Esophagus squamous epithelium (tissue), 5 donors: ENCODE measurements around the gene UBAC2. TPM values are rescaled to one million over a fixed set of nuclear protein-coding genes. Genes with fewer than 3 reads are reported as not detected.

Experiments
- DNase-seq: peaks from one replicate; lab custom pipeline; 2025; lab: John Stamatoyannopoulos, UW
- H3K27ac ChIP-seq, 4 donors: fragments of 200-600 bp; sonication (generic); one replicate each; pipeline ENCODE4 v1.5.1; 2016 to 2019; ENCODE audit warnings: mild to moderate bottlenecking in 1 of 4
- H3K27me3 ChIP-seq, 4 donors: fragments of 200-600 bp; sonication (generic); 1 replicate in 3 of 4; 2 replicates in 1 of 4; pipeline versions ENCODE4 v1.5.1 to v1.6.0; 2017 to 2021; ENCODE audit warnings: antibody characterized with exemption in 1 of 4
- H3K36me3 ChIP-seq, 3 donors: fragments of 200-600 bp; sonication (generic); one replicate each; pipeline ENCODE4 v1.5.1; 2016 to 2019
- H3K4me1 ChIP-seq, 3 donors: fragments of 200-600 bp; sonication (generic); one replicate each; pipeline ENCODE4 v1.5.1; 2017 to 2019
- H3K4me3 ChIP-seq, 4 donors: fragments of 200-600 bp; sonication (generic); 1 replicate in 3 of 4; 2 replicates in 1 of 4; pipeline ENCODE4 v1.5.1; 2016 to 2019; ENCODE audit warnings: mild to moderate bottlenecking in 2 of 4, moderate library complexity in 1 of 4
- H3K9me3 ChIP-seq, 3 donors: fragments of 200-600 bp; sonication (generic); one replicate each; pipeline ENCODE4 v1.5.1; 2016 to 2019
- CTCF ChIP-seq, 6 experiments: fragments of 450-650 bp in 4 of 6; fragments of 200-600 bp in 2 of 6; sonication (generic) in 2 of 6; IDR thresholded peaks; one replicate each; pipeline ENCODE4 v1.5.1; 2016 to 2019; ENCODE audit warnings: antibody characterized with exemption in 6 of 6, mild to moderate bottlenecking in 4 of 6, moderate library complexity in 4 of 6
- POLR2A ChIP-seq, 4 donors: fragments of 450-650 bp; IDR thresholded peaks; one replicate each; pipeline ENCODE4 v1.6.1; 2017; ENCODE audit warnings: antibody characterized with exemption in 4 of 4, mild to moderate bottlenecking in 4 of 4, moderate library complexity in 3 of 4
- WGBS, 2 donors: methylation state at CpG; one replicate each; pipeline ENCODE4 v1.1.5; 2018; 5-methylcytosine and 5-hydroxymethylcytosine counted together
- intact Hi-C: fragments of 100-400 bp; cut with DNase I; formaldehyde crosslinking; loops from one replicate; pipeline ENCODE4 v1.15.0; 2022
- total RNA-seq, 4 donors: library from RNA; depleted of rRNA; stranded (reverse); fragments of >200 nt; gene quantifications; one replicate each; pipeline ENCODE4 v1.1.0, GENCODE V29; 2016
- donor health status: DM: yes; HTN: yes; CAD: no.

Gene UBAC2
- total RNA-seq, 4 donors from 2014 or later = 60.8 to 84.6 (median 75.0) TPM

DNA sequence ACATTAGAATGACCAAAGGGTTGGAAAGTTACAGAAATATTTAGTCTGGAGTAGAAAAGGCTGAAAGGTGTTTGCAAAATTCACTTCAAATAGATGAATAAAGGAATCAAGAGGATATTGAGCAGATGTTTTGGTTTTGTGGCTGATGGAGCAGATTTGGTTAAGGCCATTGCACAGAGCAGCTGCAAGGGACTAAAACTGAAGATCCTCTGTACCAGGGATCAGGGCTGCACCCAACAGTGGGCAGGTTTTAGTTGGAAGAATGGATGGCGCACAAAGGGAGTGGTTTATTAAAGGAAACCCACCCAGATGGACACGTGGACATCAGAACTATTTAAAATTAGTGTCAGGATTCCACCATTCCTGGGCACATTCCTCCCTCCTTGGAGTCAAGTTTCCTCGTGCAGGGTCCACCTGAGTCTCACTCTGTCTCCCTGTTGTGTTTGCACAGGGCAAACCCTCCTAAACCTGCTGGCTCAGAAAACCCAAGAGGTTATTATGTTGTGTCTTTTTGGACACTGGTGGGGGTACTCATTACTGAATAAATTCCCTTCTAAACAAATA, 9.2 kb upstream of the UBAC2 start:
- intact Hi-C loops = no loop called here
- H3K4me1 ChIP-seq = peaks cover 3 to 54% (median 23%) of the 10 kb centered on the region in 3 donors
- no peaks in the 10 kb centered on the region for H3K9me3 ChIP-seq
- no peak for DNase-seq
- no peaks in the 10 kb centered on the region for H3K27me3 ChIP-seq
- no peaks in the 10 kb centered on the region for H3K36me3 ChIP-seq
- WGBS, 2 donors = 46 to 55% methylated on average over 3 of the region's 3 CpGs
- no peak overlapping the region for H3K4me3 ChIP-seq
- no peak for TF ChIP-seq POLR2A (IDR thresholded peaks at IDR 0.05)
- TF ChIP-seq CTCF (IDR thresholded peaks at IDR 0.05) = no peak
- H3K27ac ChIP-seq = peak overlapping the region; percentile 15 to 81 (median 58)

- no peaks in the 10 kb centered on the region for H3K9me3 ChIP-seq
- no peak for TF ChIP-seq CTCF (IDR thresholded peaks at IDR 0.05)
- TF ChIP-seq POLR2A (IDR thresholded peaks at IDR 0.05) = no peak
- intact Hi-C loops = no loop called here
- no peak for DNase-seq
- WGBS, 2 donors = 50 to 54% methylated on average over 7 of the region's 7 CpGs
- no peak overlapping the region for H3K4me3 ChIP-seq
- H3K36me3 ChIP-seq = no peaks in the 10 kb centered on the region
- H3K4me1 ChIP-seq = peaks cover 3 to 59% (median 23%) of the 10 kb centered on the region in 3 donors
- H3K27me3 ChIP-seq = no peaks in the 10 kb centered on the region
- H3K27ac ChIP-seq = peak overlapping the region; percentile 15 to 81 (median 58)
These were observed 8.7 kb upstream of the UBAC2 start for GRCh38 chr13:99191900-99192399.

- H3K4me3 ChIP-seq = no peak overlapping the region
- DNase-seq = no peak
- H3K27ac ChIP-seq = peak overlapping the region in 3 of 4 donors; percentile 15 to 81 (median 22)
- no peaks in the 10 kb centered on the region for H3K36me3 ChIP-seq
- H3K9me3 ChIP-seq = no peaks in the 10 kb centered on the region
- intact Hi-C loops = no loop called here
- peaks cover 8 to 65% (median 23%) of the 10 kb centered on the region in 3 donors for H3K4me1 ChIP-seq
- no peaks in the 10 kb centered on the region for H3K27me3 ChIP-seq
- TF ChIP-seq CTCF (IDR thresholded peaks at IDR 0.05) = no peak
- TF ChIP-seq POLR2A (IDR thresholded peaks at IDR 0.05) = no peak
These were observed 8.2 kb upstream of the UBAC2 start for GRCh38 chr13:99192480-99192879.

GRCh38 chr13:99193152-99193551, 7.5 kb upstream of the UBAC2 start:
- WGBS, 2 donors = 83 to 98% methylated on average over 4 of the region's 4 CpGs
- peaks cover 10 to 71% (median 23%) of the 10 kb centered on the region in 3 donors for H3K4me1 ChIP-seq
- no peak overlapping the region for H3K27ac ChIP-seq
- H3K27me3 ChIP-seq = no peaks in the 10 kb centered on the region
- no peaks in the 10 kb centered on the region for H3K9me3 ChIP-seq
- DNase-seq = no peak
- TF ChIP-seq POLR2A (IDR thresholded peaks at IDR 0.05) (no peak), CTCF (IDR thresholded peaks at IDR 0.05) (no peak)
- H3K36me3 ChIP-seq = no peaks in the 10 kb centered on the region
- no peak overlapping the region for H3K4me3 ChIP-seq
- intact Hi-C loops = no loop called here

DNA sequence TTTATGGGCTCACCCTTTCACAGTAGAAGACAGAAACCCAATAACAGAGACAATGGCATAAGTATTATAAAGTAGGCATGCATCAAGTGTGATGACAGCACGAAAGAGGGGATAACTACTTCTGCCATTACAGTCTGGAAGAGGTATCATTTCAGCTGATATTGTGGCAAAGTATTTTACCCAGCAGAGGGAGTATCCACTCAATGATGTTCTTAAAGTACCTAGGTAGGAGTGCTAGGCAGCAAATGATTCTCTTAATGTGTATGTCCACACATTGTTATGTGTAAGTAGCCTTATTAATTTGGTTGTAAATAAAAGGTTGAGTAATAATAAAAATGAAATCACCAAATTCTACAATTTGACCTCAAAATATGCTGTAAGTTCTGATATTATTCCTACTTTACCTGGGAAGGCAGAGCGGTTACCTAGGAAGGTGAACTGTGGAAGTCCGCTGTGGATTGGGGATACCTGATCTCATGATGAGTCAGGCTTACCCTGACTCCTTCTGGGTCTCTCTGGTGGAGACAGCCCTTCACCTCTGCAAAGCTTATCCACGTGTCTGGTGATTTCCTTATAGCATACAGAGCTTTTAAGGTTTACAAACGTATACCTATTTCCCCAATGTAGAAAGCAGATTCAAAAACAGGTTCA, 4.1 kb upstream of the UBAC2 start:
- TF ChIP-seq CTCF (IDR thresholded peaks at IDR 0.05) (peak in 3 of 6 experiments; percentile 18 to 39 (median 25)), POLR2A (IDR thresholded peaks at IDR 0.05) (no peak)
- peak overlapping the region in 2 of 4 donors; percentile 59 to 99 for H3K27ac ChIP-seq
- intact Hi-C loops = no loop called here

More for the DNA sequence above, 4.1 kb upstream of the UBAC2 start:
- Histone ChIP-seq H3K27me3 (no peaks in the 10 kb centered on the region), H3K9me3 (no peaks in the 10 kb centered on the region), H3K4me3 (no peak overlapping the region), H3K36me3 (no peaks in the 10 kb centered on the region), H3K4me1 (peaks cover 12 to 60% (median 19%) of the 10 kb centered on the region in 3 donors)
- no peak for DNase-seq
- WGBS, 2 donors = 59 to 61% methylated on average over 5 of the region's 5 CpGs
